Keratinocyte (primary cell): ENCODE measurements around the gene KLRF1. TPM values are rescaled to one million over a fixed set of nuclear protein-coding genes. Genes with fewer than 3 reads are reported as not detected.

ENCODE experiments used
- DNase-seq: peaks from one replicate; pipeline ENCODE4 v3.0.0-alpha.2; 2011; ENCODE audit warnings: low read depth, missing footprints, low spot score
- FAIRE-seq: peaks from 2 replicates; lab custom pipeline; 2011; peaks lifted over from hg19 to GRCh38; lab: Jason Lieb, UNC
- H2AFZ ChIP-seq: 2 replicates; pipeline ENCODE4 v1.6.0; 2012; ENCODE audit warnings: low read length, control low read depth, inconsistent platforms; ENCODE audit not compliant: control insufficient read depth
- H3K27ac ChIP-seq: 2 replicates; pipeline ENCODE4 v1.5.1; 2011; ENCODE audit warnings: low read length; ENCODE audit not compliant: control insufficient read depth, insufficient read depth
- H3K27me3 ChIP-seq: 3 replicates; pipeline ENCODE4 v1.6.0; 2011; ENCODE audit warnings: low read length; ENCODE audit not compliant: control insufficient read depth, insufficient read depth; ENCODE audit errors: extremely low read depth
- H3K36me3 ChIP-seq, 2 experiments: 2 replicates in 1 of 2; 3 replicates in 1 of 2; pipeline ENCODE4 v1.5.1; 2011; ENCODE audit warnings: low read length in 2 of 2, mild to moderate bottlenecking in 1 of 2; ENCODE audit not compliant: control insufficient read depth in 2 of 2, insufficient read depth in 2 of 2; ENCODE audit errors: extremely low read depth in 1 of 2
- H3K4me1 ChIP-seq: 3 replicates; pipeline ENCODE4 v1.5.1; 2011; ENCODE audit warnings: low read length; ENCODE audit not compliant: control insufficient read depth, insufficient read depth; ENCODE audit errors: extremely low read depth
- H3K4me2 ChIP-seq: 3 replicates; pipeline ENCODE4 v1.6.0; 2011; ENCODE audit warnings: low read depth, low read length; ENCODE audit not compliant: control insufficient read depth, insufficient read depth; ENCODE audit errors: extremely low read depth
- H3K4me3 ChIP-seq, 3 experiments: fragments of 200-600 bp in 1 of 3; sonication (generic) in 1 of 3; 2 replicates in 2 of 3; 3 replicates in 1 of 3; pipeline ENCODE4 v1.5.1; 2011 to 2016; ENCODE audit warnings: low read length in 3 of 3, mild to moderate bottlenecking in 3 of 3, control low read depth in 2 of 3, inconsistent platforms in 1 of 3, low read depth in 1 of 3, mixed read lengths in 1 of 3, mixed run types in 1 of 3, moderate library complexity in 1 of 3; ENCODE audit not compliant: control insufficient read depth in 2 of 3, insufficient read depth in 2 of 3; ENCODE audit errors: extremely low read depth in 1 of 3
- H3K79me2 ChIP-seq: 2 replicates; pipeline ENCODE4 v1.6.0; 2012; ENCODE audit warnings: low read length; ENCODE audit not compliant: control insufficient read depth, insufficient read depth
- H3K9ac ChIP-seq: 3 replicates; pipeline ENCODE4 v1.6.0; 2011; ENCODE audit warnings: low read length; ENCODE audit not compliant: control insufficient read depth, insufficient read depth; ENCODE audit errors: extremely low read depth
- H3K9me1 ChIP-seq: 3 replicates; pipeline ENCODE4 v1.6.0; 2011; ENCODE audit warnings: low read length; ENCODE audit not compliant: control insufficient read depth, insufficient read depth; ENCODE audit errors: extremely low read depth
- H3K9me3 ChIP-seq: 2 replicates; pipeline ENCODE4 v1.5.1; 2012; ENCODE audit warnings: low read depth, low read length; ENCODE audit not compliant: control insufficient read depth
- H4K20me1 ChIP-seq: 3 replicates; pipeline ENCODE4 v1.6.0; 2011; ENCODE audit warnings: low read length; ENCODE audit not compliant: control insufficient read depth, insufficient read depth; ENCODE audit errors: extremely low read depth
- CTCF ChIP-seq, 3 experiments: IDR thresholded peaks in 1 of 3; conservative IDR thresholded peaks in 1 of 3; optimal IDR thresholded peaks in 1 of 3; 2 replicates in 2 of 3; 3 replicates in 1 of 3; pipeline versions ENCODE3 to v1.5.1; 2011; ENCODE audit warnings: low read length in 3 of 3, mild to moderate bottlenecking in 3 of 3, moderate library complexity in 2 of 3, control low read depth in 1 of 3, inconsistent platforms in 1 of 3; ENCODE audit not compliant: insufficient read depth in 2 of 3; ENCODE audit errors: extremely low read depth in 1 of 3
- EZH2 ChIP-seq: IDR thresholded peaks from one replicate; pipeline ENCODE4 v1.6.1; 2012; ENCODE audit warnings: inconsistent platforms, mild to moderate bottlenecking, low read length, moderate library complexity
- dilution Hi-C: fragments of 300-500 bp; cut with MboI; formaldehyde crosslinking; loops from one replicate; pipeline ENCODE4 v1.7.0; 2020; ENCODE audit warnings: low sequenced_read_pairs; ENCODE audit not compliant: extremely low pct_ligation_motif_present
- polyA plus RNA-seq, 5 experiments: library from polyadenylated mRNA; depleted of rRNA in 3 of 5; stranded (reverse) in 3 of 5; stranded (forward) in 1 of 5; unstranded in 1 of 5; fragments of >200 nt; gene quantifications; 1 replicate in 1 of 5; 2 replicates in 3 of 5; 3 replicates in 1 of 5; pipeline versions ENCODE4 v1.2.1 to v1.2.3, GENCODE V29; 2011 to 2012; ENCODE audit warnings: missing spikeins in 2 of 5, low read depth in 1 of 5, low replicate concordance in 1 of 5

Gene KLRF1
- polyA plus RNA-seq, 1 donor (not counting 4 experiments of a cell fraction or from before 2014, with no cell fraction given), result 0.12 TPM

- Histone ChIP-seq H3K4me3 (no peak overlapping the region), H3K79me2 (no peaks in the 10 kb centered on the region), H3K4me1 (no peaks in the 10 kb centered on the region), H2AFZ (no peak overlapping the region), H4K20me1 (no peaks in the 10 kb centered on the region), H3K9me3 (no peaks in the 10 kb centered on the region), H3K36me3 (no peaks in the 10 kb centered on the region), H3K27ac (no peak overlapping the region), H3K9me1 (no peaks in the 10 kb centered on the region), H3K27me3 (no peaks in the 10 kb centered on the region), H3K9ac (no peak overlapping the region), H3K4me2 (no peak overlapping the region)
- TF ChIP-seq EZH2 (no peak), CTCF (optimal IDR thresholded peaks at IDR 0.05 in 1 of 3, IDR thresholded peaks at IDR 0.05 in 1 of 3, conservative IDR thresholded peaks at IDR 0.05 in 1 of 3; ENCODE audit: extremely low read depth in 1 of 3, insufficient read depth in 2 of 3, low read length in 3 of 3) (no peak)
- dilution Hi-C loops, result no loop called here
- FAIRE-seq (no peak), DNase-seq (no peak)
Observed at GRCh38 chr12:9794484-9795093, 32.7 kb upstream of the KLRF1 start.

- Histone ChIP-seq H3K4me1 (no peaks in the 10 kb centered on the region), H3K27ac (no peak overlapping the region), H4K20me1 (no peaks in the 10 kb centered on the region), H3K9me3 (no peaks in the 10 kb centered on the region), H3K79me2 (no peaks in the 10 kb centered on the region), H3K4me2 (no peak overlapping the region), H3K27me3 (no peaks in the 10 kb centered on the region), H3K9me1 (no peaks in the 10 kb centered on the region), H3K36me3 (no peaks in the 10 kb centered on the region), H3K9ac (no peak overlapping the region), H3K4me3 (no peak overlapping the region), H2AFZ (no peak overlapping the region)
- dilution Hi-C loops, result no loop called here
- TF ChIP-seq EZH2 (no peak), CTCF (optimal IDR thresholded peaks at IDR 0.05 in 1 of 3, IDR thresholded peaks at IDR 0.05 in 1 of 3, conservative IDR thresholded peaks at IDR 0.05 in 1 of 3; ENCODE audit: extremely low read depth in 1 of 3, insufficient read depth in 2 of 3, low read length in 3 of 3) (no peak)
- FAIRE-seq (no peak), DNase-seq (no peak)
Observed at GRCh38 chr12:9795945-9796344, 31.3 kb upstream of the KLRF1 start.
